Right renal pelvis (tissue), 4 donors: Measurements from ENCODE around the gene MDFIC. TPM values are rescaled to one million over a fixed set of nuclear protein-coding genes. Genes with fewer than 3 reads are reported as not detected.

Experiments used
- DNase-seq, 4 donors: peaks; one replicate each; pipeline ENCODE4 v3.0.0-alpha.2; 2013; ENCODE audit warnings: low read depth in 4 of 4, low spot score in 3 of 4, missing footprints in 1 of 4
- polyA plus RNA-seq, 4 donors: library from polyadenylated mRNA; unstranded; fragments of 120-200 nt; gene quantifications; one replicate each; pipeline ENCODE4 v1.2.1, GENCODE V29; 2013; ENCODE audit not compliant: insufficient read length in 4 of 4

Gene MDFIC
- polyA plus RNA-seq, 4 donors = 29.9 to 38.2 (median 32.9) TPM

DNA sequence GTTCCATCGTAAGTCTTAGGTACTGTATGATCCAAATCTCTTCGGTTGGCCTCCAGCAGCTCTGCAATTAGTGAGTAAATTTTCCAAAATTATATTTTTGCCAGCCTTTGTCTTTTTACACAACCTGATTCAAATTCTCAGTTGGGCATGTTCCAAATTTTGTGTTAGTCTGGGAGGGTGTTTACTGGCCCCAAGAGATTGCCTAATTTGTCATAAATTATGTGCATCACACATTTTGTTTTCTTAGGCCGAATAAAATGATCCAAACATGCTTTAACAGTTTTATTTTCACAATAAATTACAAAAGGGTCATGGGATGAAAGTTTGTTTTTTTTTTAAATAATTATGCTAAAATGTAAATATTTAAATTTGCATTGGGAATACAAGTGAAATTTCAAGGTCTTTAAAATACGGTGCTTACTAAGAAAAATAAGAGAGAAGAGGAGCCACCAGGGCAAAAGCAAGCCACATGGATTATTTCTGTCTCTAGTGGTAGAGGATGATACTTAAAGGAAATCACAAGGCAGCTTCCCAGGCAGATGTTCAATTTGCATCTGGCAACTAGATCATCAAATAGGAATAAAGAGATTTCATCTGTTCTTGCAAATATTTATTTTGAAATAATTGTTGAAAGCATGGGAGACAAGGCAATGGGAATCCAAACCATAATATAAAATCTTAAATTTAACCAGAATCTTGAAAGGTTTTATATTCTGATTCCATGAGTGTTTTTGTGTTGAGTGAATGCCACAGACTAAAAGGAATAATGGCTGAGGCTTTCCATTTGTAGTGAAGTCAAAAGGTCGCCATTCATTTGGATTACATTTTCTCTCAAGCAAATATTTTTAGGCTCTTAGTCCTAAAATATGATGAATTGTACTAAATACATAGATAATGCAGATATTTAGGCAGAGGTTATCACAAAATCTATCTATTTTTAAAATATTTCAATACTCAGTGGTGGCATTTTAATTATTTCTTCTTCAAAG is 111.1 kb downstream of the MDFIC start:
- DNase-seq = peak in 2 of 4 donors; percentile 18 to 27

DNA sequence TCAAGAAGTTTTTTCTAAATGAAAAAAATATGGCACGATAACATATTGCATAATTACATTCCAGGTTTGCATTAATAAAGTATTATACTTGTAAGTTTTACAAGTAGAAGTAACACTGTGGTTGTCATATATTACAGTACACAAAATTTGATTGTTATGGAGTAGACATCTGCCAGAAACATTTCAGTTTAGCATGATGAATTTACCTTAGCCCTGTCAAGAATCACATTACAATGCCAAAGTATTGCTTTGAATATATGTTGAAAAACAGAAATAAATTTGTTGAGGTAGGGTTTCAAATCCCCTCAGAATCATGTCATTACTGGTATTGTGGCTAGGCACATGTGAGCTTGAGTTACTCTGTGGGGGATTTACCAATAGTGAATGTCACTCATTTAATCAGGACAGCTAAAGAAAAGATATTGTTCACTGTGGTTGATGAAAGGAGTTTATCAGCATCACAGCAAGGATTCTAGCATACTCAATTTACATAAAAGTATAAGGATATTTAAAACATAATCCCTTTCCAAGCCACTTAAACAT is 112.1 kb downstream of the MDFIC start:
- DNase-seq = no peak

- no peak for DNase-seq
Observed at GRCh38 chr7:115034515-115034914, 112.6 kb downstream of the MDFIC start.

GRCh38 chr7:115037128-115037802 is 115.4 kb downstream of the MDFIC start:
- DNase-seq = no peak

DNA sequence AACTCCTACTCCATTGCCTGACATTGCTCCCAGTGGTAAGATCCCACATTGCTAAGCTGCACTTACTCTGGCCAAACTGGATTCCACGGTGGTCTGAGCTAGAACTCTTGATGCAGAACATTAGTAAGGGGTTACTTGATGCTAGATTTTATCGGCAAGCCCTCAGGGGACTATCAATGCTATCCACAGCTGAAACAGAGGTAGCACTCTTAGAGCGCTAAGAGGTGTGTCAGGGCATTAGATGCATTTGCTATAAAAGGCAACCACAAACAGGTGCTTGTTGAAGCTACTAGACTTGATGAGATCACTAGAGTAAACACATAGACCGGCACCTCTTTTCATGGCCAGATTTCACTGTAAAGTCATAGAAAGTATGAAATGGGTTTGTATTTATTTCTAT is 116.3 kb downstream of the MDFIC start:
- no peak for DNase-seq

- DNase-seq = no peak
Observed at GRCh38 chr7:115040057-115040456, 118.2 kb downstream of the MDFIC start.

GRCh38 chr7:115040495-115040894 is 118.6 kb downstream of the MDFIC start:
- DNase-seq = no peak

DNA sequence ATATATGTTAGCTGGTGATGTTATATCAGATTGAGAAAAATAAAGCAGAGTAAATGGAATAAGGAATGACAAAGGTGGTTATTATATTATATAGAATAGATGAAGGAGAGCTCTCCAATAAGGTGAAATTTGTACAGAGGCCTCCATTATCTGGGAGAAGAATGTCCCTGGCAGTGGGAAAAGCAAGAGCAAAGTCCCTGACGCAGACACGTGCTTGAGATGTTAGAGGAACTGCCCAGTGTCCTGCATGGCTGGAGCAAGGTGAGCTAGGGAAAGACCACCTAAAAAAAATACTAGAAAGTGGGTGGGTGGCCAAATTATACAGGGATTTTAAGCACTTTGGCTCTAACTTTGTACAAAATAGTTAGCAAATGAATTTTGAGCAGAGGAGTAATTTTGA is 120.7 kb downstream of the MDFIC start:
- no peak for DNase-seq

GRCh38 chr7:115043605-115044004 is 121.7 kb downstream of the MDFIC start:
- DNase-seq = no peak

DNA sequence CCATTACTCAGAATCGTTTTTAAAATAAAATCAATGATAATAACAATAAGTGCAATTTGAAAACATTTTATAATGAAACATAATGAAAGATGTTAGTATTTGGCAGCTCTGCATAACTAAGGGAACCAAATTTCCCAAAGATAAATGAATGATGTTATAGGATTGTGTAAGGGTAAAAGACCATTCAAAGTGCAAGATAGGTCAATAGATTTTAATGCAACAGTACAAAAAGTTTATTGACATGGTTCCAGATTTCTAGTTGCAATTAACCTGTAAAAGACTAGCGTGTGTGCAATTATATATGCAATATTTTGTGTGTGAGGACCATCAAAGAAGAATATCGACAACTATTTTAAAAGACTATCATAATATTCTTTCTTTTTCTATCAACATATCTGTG is 122.3 kb downstream of the MDFIC start:
- DNase-seq = no peak

DNA sequence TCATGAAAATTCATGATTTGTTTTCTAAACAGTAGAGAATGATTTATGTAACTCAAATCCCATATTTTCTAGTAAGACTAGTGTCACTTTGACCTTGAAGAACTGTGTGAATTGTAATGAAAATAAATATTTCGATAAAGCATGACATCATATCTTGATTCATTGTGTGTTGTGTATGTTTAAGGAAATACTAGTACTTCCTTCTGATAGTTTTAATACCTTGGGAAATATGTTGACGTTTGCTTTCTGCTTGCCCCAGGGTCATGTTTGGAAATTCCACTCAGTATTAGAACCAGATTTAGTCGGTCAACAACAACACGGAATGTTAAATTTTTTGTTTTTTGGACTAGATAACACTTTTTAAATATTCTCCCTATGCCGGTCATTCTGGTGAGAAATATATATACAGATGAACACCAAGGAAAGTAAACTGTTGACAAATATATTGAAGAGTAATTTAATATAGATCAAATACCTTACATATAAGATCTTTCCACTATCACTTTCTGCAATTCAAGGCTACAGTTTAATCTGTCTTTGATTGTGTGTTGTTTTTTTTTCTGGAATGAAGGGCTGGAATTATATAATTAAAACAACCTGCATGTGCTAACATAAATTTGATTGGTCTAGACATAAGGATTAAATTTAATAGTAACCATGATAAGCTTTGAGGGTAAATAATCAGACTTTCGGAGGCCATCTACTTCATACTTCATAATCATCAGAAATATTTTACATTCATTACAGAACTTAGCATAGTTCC is 126.2 kb downstream of the MDFIC start:
- DNase-seq = no peak

- DNase-seq = no peak
Observed at GRCh38 chr7:115052706-115053105, 130.8 kb downstream of the MDFIC start.

GRCh38 chr7:115054478-115055065 is 132.7 kb downstream of the MDFIC start:
- no peak for DNase-seq

DNA sequence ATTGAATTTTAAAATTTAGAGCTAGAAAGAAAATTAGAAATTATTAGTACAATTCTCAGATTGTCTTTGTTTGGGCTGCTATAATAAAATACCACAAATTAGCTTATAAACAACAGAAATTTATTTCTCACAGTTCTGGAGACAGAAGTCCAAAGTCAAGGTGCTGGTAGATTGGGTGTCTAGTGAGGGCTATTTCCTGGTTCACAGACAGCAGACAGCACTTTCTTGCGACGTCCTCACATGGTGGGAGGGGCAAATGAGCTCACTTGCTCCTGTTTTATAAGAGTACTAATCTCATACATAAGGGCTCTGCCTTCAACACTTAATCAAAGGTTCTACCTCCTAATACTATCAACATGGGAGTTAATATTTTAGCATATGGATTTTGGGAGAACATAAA is 134.1 kb downstream of the MDFIC start:
- no peak for DNase-seq

- DNase-seq = no peak
Observed at GRCh38 chr7:115058726-115059125, 136.8 kb downstream of the MDFIC start.

DNA sequence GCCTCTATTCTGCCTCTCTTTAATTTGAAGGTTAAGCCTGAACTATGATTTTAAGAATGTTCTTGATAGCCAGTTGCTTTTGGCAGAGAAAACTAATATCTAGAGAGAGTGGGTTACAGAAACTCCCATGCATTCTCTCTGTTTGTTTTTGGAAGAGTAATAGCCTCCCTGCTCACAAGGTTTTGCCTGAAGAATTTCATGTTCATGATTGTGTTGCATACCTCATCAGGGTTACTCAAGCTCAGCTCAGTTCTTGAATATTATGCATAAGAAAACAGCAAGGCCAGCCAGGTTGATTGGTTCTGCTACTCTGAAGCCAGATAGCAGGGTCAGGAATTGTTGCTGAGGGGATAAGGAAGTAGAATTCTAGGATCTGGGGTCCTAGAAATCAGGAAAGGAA is 137.4 kb downstream of the MDFIC start:
- DNase-seq = no peak

DNA sequence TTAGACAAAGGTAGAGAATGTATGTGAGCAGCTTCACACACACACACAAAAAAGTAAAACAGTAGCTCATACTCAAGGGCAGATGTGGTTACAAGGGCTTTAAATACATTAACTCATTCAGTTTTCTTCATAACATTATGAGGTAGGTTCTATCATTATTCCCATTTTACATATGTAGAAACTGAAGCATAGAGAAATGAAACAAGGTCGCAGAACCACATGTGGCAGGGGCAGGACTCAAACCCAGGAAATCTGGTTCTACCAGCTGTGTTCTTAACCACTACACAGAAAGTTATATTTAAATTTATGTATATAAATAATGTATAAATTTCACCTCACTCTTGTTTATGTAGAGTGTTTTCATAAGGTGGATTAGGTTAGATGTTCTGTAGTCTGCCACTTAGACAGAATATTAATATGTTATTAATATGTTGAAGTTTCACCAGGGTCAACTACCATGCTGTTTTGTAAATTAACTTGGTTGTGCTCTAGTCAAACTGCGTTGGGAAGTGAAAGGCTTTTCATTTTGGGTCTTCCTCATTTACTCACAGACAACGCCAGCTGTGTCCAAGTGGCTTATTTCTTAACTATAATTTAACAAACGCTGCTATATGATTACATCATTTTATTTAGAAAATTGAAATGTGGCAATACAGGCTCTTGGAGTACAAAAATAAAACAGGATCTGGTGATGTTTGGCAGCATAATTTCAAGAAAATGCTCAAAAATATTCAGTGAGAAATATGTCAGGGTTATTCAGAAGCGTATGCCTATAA is 138.4 kb downstream of the MDFIC start:
- DNase-seq = no peak

GRCh38 chr7:115066050-115066449 is 144.2 kb downstream of the MDFIC start:
- no peak for DNase-seq

DNA sequence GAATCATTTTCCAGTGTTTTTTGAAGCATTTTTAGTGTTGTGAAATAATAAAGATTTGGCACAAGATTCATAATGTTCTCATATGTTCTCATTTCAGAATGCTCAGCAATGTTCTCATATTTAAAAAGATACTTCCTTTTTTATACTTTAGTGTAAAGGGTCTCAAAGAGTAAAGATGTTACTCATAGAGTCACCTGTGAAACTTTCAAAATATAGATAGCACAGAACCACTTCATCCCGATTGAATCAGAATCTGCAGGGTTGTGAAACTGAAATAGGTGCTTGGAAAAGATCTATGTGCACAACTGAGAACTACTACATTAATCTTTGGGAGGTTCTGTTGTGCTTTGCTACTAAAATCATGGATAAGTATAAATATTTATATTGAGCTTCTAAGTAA is 144.7 kb downstream of the MDFIC start:
- no peak for DNase-seq

GRCh38 chr7:115068220-115068619 is 146.3 kb downstream of the MDFIC start:
- no peak for DNase-seq
